ENCODE results near the gene NUDT16L1.

NUDT16L1 gene

DNA sequence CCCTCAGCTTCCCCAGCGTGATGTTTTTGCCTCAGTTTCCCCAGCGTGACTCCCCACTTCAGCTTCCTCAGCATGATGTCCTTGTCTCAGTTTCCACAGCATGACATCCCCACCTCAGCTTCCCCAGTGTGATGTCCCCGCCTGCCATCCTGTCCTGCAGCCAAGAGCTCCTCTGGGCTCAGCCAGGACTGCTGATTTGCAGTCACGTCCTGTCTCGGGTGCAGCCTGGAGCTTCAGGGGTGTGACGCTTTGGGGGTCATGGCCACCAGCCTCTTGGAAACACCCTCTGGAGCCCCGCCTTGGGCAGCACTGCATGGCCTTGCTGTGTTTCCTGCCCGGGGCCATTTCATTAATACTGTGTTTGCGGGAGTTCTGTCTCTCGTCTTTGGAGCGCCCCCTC, 16.5 kb upstream of the NUDT16L1 start:
- no peak overlapping the region for H3K56ac ChIP-seq (ENCODE audit: low read length)
- H3K36me3 ChIP-seq (ENCODE audit: control insufficient read depth, insufficient read depth, low read length), result no peaks in the 10 kb centered on the region
- no peak for DNase-seq
- WGBS (ENCODE audit: extremely low coverage, insufficient coverage, low lambda C conversion rate), result no CpG with 5 or more reads among the region's 11 CpGs
- H3K79me1 ChIP-seq (ENCODE audit: low read length), result no peaks in the 10 kb centered on the region
- no peak overlapping the region for H2AK5ac ChIP-seq (ENCODE audit: low read length)
- no peaks in the 10 kb centered on the region for H3K4me1 ChIP-seq (ENCODE audit: control insufficient read depth, low read depth, low read length)
- H3K9ac ChIP-seq (ENCODE audit: low read length), result no peak overlapping the region
- no peak overlapping the region for H3K23ac ChIP-seq (ENCODE audit: low read length)
- no peak overlapping the region for H3K4ac ChIP-seq (ENCODE audit: low read depth, low read length)
- H3K4me2 ChIP-seq (ENCODE audit: low read length), result no peak overlapping the region
- no peak overlapping the region for H3K4me3 ChIP-seq (ENCODE audit: low read length)
- no peak overlapping the region for H4K8ac ChIP-seq (ENCODE audit: low read depth, low read length)
- no peaks in the 10 kb centered on the region for H3K79me2 ChIP-seq (ENCODE audit: control insufficient read depth, insufficient read depth, low read length)
- H3K27me3 ChIP-seq (ENCODE audit: insufficient read depth, low read length, poor library complexity), result no peaks in the 10 kb centered on the region
- no peak overlapping the region for H2BK15ac ChIP-seq (replicated peaks; ENCODE audit: low read depth)
- no peak overlapping the region for H3K18ac ChIP-seq (ENCODE audit: low read length)
- no peak overlapping the region for H2BK120ac ChIP-seq (ENCODE audit: low read depth, low read length)
- no peak overlapping the region for H3K27ac ChIP-seq (ENCODE audit: low read depth, low read length)
- no peak overlapping the region for H2BK5ac ChIP-seq (ENCODE audit: low read length)
- H4K5ac ChIP-seq (ENCODE audit: low read length), result no peak overlapping the region

- no peak overlapping the region for H3K4me2 ChIP-seq (ENCODE audit: low read length)
- no CpG with 5 or more reads among the region's 17 CpGs for WGBS (ENCODE audit: extremely low coverage, insufficient coverage, low lambda C conversion rate)
Observed at GRCh38 chr16:4677390-4677789, 16.0 kb upstream of the NUDT16L1 start.

DNA sequence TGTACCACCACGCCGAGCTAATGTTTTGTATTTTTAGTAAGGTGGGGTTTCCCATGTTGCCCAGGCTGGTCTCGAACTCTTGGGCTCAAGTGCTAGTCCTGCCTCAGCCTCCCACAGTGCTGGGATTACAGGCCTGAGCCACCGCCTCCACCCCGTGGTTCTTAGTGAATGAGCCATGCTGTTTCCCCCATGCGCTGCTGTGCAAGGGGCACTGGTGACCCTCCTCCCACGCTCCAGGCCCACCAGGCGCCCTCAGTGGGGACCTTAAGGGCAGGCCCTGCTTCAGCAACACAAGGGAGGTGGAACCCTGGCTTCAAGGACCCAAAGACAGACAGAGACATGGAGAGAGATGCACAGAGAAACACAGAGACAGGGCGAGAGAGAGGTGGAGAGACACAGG, 15.4 kb upstream of the NUDT16L1 start:
- no peak overlapping the region for H2BK5ac ChIP-seq (ENCODE audit: low read length)
- no peak overlapping the region for H2BK120ac ChIP-seq (ENCODE audit: low read depth, low read length)
- no peak overlapping the region for H2BK15ac ChIP-seq (replicated peaks; ENCODE audit: low read depth)
- H3K79me1 ChIP-seq (ENCODE audit: low read length), result no peaks in the 10 kb centered on the region
- H3K27me3 ChIP-seq (ENCODE audit: insufficient read depth, low read length, poor library complexity), result no peaks in the 10 kb centered on the region
- H4K8ac ChIP-seq (ENCODE audit: low read depth, low read length), result no peak overlapping the region
- no peak overlapping the region for H3K4me2 ChIP-seq (ENCODE audit: low read length)
- no peaks in the 10 kb centered on the region for H3K36me3 ChIP-seq (ENCODE audit: control insufficient read depth, insufficient read depth, low read length)
- WGBS (ENCODE audit: extremely low coverage, insufficient coverage, low lambda C conversion rate), result no CpG with 5 or more reads among the region's 9 CpGs
- H3K79me2 ChIP-seq (ENCODE audit: control insufficient read depth, insufficient read depth, low read length), result no peaks in the 10 kb centered on the region
- H3K4me1 ChIP-seq (ENCODE audit: control insufficient read depth, low read depth, low read length), result no peaks in the 10 kb centered on the region
- no peak overlapping the region for H3K9ac ChIP-seq (ENCODE audit: low read length)
- no peak overlapping the region for H2AK5ac ChIP-seq (ENCODE audit: low read length)
- H3K4me3 ChIP-seq (ENCODE audit: low read length), result no peak overlapping the region
- no peak overlapping the region for H3K23ac ChIP-seq (ENCODE audit: low read length)
- no peak overlapping the region for H3K4ac ChIP-seq (ENCODE audit: low read depth, low read length)
- no peak for DNase-seq
- H4K5ac ChIP-seq (ENCODE audit: low read length), result no peak overlapping the region
- no peak overlapping the region for H3K56ac ChIP-seq (ENCODE audit: low read length)
- no peak overlapping the region for H3K18ac ChIP-seq (ENCODE audit: low read length)
- H3K27ac ChIP-seq (ENCODE audit: low read depth, low read length), result no peak overlapping the region

More at GRCh38 chr16:4677390-4677789, 16.0 kb upstream of the NUDT16L1 start:
- Histone ChIP-seq H2BK5ac (ENCODE audit: low read length) (no peak overlapping the region), H3K4me1 (ENCODE audit: control insufficient read depth, low read depth, low read length) (no peaks in the 10 kb centered on the region), H3K36me3 (ENCODE audit: control insufficient read depth, insufficient read depth, low read length) (no peaks in the 10 kb centered on the region), H3K56ac (ENCODE audit: low read length) (no peak overlapping the region), H2BK120ac (ENCODE audit: low read depth, low read length) (no peak overlapping the region), H3K18ac (ENCODE audit: low read length) (no peak overlapping the region), H4K5ac (ENCODE audit: low read length) (no peak overlapping the region), H3K9ac (ENCODE audit: low read length) (no peak overlapping the region), H3K27ac (ENCODE audit: low read depth, low read length) (no peak overlapping the region), H4K8ac (ENCODE audit: low read depth, low read length) (no peak overlapping the region), H3K27me3 (ENCODE audit: insufficient read depth, low read length, poor library complexity) (no peaks in the 10 kb centered on the region), H2AK5ac (ENCODE audit: low read length) (no peak overlapping the region), H3K4me3 (ENCODE audit: low read length) (no peak overlapping the region), H3K79me1 (ENCODE audit: low read length) (no peaks in the 10 kb centered on the region), H3K79me2 (ENCODE audit: control insufficient read depth, insufficient read depth, low read length) (no peaks in the 10 kb centered on the region), H3K4ac (ENCODE audit: low read depth, low read length) (no peak overlapping the region), H2BK15ac (replicated peaks; ENCODE audit: low read depth) (no peak overlapping the region), H3K23ac (ENCODE audit: low read length) (no peak overlapping the region)
- no peak for DNase-seq

DNA sequence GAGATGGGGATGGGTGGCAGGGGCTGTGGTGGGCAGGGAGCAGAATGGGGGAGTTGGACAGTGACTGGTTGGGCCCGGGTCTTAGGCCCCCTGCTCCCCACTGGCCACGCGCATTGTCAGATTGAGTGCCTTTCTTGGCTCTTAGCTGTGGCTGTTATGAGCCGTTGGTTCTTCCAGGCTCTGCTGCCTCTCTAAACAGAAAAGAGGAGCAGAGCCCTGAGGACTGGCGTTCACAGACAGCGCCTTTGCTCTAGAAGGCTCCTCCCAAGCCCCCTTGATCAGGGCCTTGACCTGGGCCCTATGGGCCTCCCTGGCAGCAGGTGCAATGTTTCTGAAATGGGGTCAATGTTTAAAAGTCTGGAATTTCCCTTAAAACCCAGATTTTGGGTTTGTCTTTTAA, 14.8 kb upstream of the NUDT16L1 start:
- Histone ChIP-seq H4K5ac (ENCODE audit: low read length) (no peak overlapping the region), H3K79me1 (ENCODE audit: low read length) (no peaks in the 10 kb centered on the region), H3K36me3 (ENCODE audit: control insufficient read depth, insufficient read depth, low read length) (no peaks in the 10 kb centered on the region), H3K27me3 (ENCODE audit: insufficient read depth, low read length, poor library complexity) (no peaks in the 10 kb centered on the region), H2BK120ac (ENCODE audit: low read depth, low read length) (no peak overlapping the region), H3K23ac (ENCODE audit: low read length) (no peak overlapping the region), H3K4me3 (ENCODE audit: low read length) (no peak overlapping the region), H2BK5ac (ENCODE audit: low read length) (no peak overlapping the region), H3K18ac (ENCODE audit: low read length) (no peak overlapping the region), H3K56ac (ENCODE audit: low read length) (no peak overlapping the region), H3K79me2 (ENCODE audit: control insufficient read depth, insufficient read depth, low read length) (no peaks in the 10 kb centered on the region), H4K8ac (ENCODE audit: low read depth, low read length) (no peak overlapping the region), H3K9ac (ENCODE audit: low read length) (no peak overlapping the region), H3K4ac (ENCODE audit: low read depth, low read length) (no peak overlapping the region), H2BK15ac (replicated peaks; ENCODE audit: low read depth) (no peak overlapping the region), H3K4me2 (ENCODE audit: low read length) (no peak overlapping the region), H2AK5ac (ENCODE audit: low read length) (no peak overlapping the region), H3K4me1 (ENCODE audit: control insufficient read depth, low read depth, low read length) (no peaks in the 10 kb centered on the region), H3K27ac (ENCODE audit: low read depth, low read length) (no peak overlapping the region)
- no peak for DNase-seq
- WGBS (ENCODE audit: extremely low coverage, insufficient coverage, low lambda C conversion rate), result no CpG with 5 or more reads among the region's 6 CpGs

DNA sequence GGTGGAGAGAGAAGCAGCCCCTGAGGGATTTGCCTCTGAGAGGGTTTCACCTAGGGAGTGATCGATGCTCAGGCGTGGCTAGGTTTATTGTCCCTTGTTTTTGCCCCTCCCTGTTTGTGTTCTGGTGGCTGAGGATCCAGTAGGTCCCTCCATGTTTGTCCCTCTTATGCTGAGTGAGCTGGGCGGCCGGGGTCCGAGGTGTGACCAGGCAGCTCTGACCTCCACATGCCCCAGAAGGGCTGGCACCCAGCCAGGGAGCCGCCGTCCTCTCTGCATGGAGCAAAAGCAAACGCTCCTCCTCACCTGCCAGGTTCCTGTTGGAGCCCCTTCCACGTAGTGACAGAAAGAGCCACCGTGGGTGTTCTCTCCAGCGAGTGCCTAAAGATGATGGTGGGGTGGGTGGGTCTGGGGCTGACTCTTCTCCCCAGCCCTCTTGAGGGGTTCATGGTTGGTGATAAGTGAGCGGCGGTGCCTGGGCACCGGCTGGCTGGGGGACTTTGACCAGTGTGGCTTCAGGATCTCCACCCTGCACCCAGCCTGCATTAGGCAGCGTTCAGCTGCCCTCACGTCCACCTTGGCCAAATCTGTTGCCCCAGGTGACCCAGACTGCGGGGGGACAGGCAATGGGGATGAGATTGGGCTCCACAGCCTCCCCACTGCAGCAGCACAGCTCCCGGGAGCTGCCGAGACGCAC, 14.1 kb upstream of the NUDT16L1 start:
- Histone ChIP-seq H2AK5ac (ENCODE audit: low read length) (no peak overlapping the region), H2BK120ac (ENCODE audit: low read depth, low read length) (no peak overlapping the region), H3K4me1 (ENCODE audit: control insufficient read depth, low read depth, low read length) (no peaks in the 10 kb centered on the region), H3K79me1 (ENCODE audit: low read length) (no peaks in the 10 kb centered on the region), H4K5ac (ENCODE audit: low read length) (no peak overlapping the region), H3K4ac (ENCODE audit: low read depth, low read length) (no peak overlapping the region), H3K79me2 (ENCODE audit: control insufficient read depth, insufficient read depth, low read length) (no peaks in the 10 kb centered on the region), H3K23ac (ENCODE audit: low read length) (no peak overlapping the region), H2BK5ac (ENCODE audit: low read length) (no peak overlapping the region), H3K36me3 (ENCODE audit: control insufficient read depth, insufficient read depth, low read length) (no peaks in the 10 kb centered on the region), H3K9ac (ENCODE audit: low read length) (no peak overlapping the region), H3K27ac (ENCODE audit: low read depth, low read length) (no peak overlapping the region), H3K18ac (ENCODE audit: low read length) (no peak overlapping the region), H4K8ac (ENCODE audit: low read depth, low read length) (no peak overlapping the region), H3K4me3 (ENCODE audit: low read length) (no peak overlapping the region), H3K4me2 (ENCODE audit: low read length) (no peak overlapping the region), H2BK15ac (replicated peaks; ENCODE audit: low read depth) (no peak overlapping the region), H3K56ac (ENCODE audit: low read length) (no peak overlapping the region), H3K27me3 (ENCODE audit: insufficient read depth, low read length, poor library complexity) (no peaks in the 10 kb centered on the region)
- DNase-seq, result no peak
- WGBS (ENCODE audit: extremely low coverage, insufficient coverage, low lambda C conversion rate), result no CpG with 5 or more reads among the region's 20 CpGs

Measured in mesendoderm (in vitro differentiated cells).